KMS-11 (cell line): ENCODE measurements around the gene LIMS4.
"Not testable (repeated sequence)": the region's sequence is repeated elsewhere in the genome, so short reads cannot be mapped to it uniquely, and the experiment has no call there.

Experiments used
- H2AFZ ChIP-seq: fragments of 200-600 bp; sonication (generic); 2 replicates; pipeline ENCODE4 v1.6.1; 2016; ENCODE audit warnings: antibody characterized with exemption, mixed run types, low read depth
- H3K27ac ChIP-seq: fragments of 200-600 bp; sonication (generic); 2 replicates; pipeline ENCODE4 v1.6.1; 2016; ENCODE audit warnings: mild to moderate bottlenecking, mixed run types
- H3K27me3 ChIP-seq: fragments of 200-600 bp; sonication (generic); 2 replicates; pipeline ENCODE4 v1.6.1; 2017; ENCODE audit warnings: mild to moderate bottlenecking, low read depth, mixed run types, moderate library complexity; ENCODE audit not compliant: insufficient read depth
- H3K36me3 ChIP-seq: fragments of 200-600 bp; sonication (generic); 2 replicates; pipeline ENCODE4 v1.6.1; 2017; ENCODE audit warnings: mild to moderate bottlenecking, mixed run types; ENCODE audit not compliant: insufficient read depth
- H3K4me1 ChIP-seq: fragments of 200-600 bp; sonication (generic); 2 replicates; pipeline ENCODE4 v1.6.1; 2016; ENCODE audit warnings: mild to moderate bottlenecking, low read depth, mixed run types; ENCODE audit not compliant: poor library complexity, severe bottlenecking
- H3K4me2 ChIP-seq: fragments of 200-600 bp; sonication (generic); 2 replicates; pipeline ENCODE4 v1.7.0; 2016; ENCODE audit warnings: mild to moderate bottlenecking, mixed run types
- H3K4me3 ChIP-seq: fragments of 200-600 bp; sonication (generic); IDR thresholded peaks from 2 replicates; pipeline ENCODE4 v1.6.1; 2017; ENCODE audit warnings: low read depth, low read length, mixed read lengths; ENCODE audit not compliant: insufficient read depth
- H3K79me2 ChIP-seq: fragments of 200-600 bp; sonication (generic); 2 replicates; pipeline ENCODE4 v1.6.1; 2016; ENCODE audit warnings: low read depth, mixed run types; ENCODE audit not compliant: insufficient read depth
- H3K9ac ChIP-seq: fragments of 200-600 bp; sonication (generic); 2 replicates; pipeline ENCODE4 v1.6.1; 2016; ENCODE audit warnings: mild to moderate bottlenecking, mixed run types
- H4K20me1 ChIP-seq: fragments of 200-600 bp; sonication (generic); 2 replicates; pipeline ENCODE4 v1.6.1; 2016; ENCODE audit warnings: mild to moderate bottlenecking, mixed run types; ENCODE audit not compliant: insufficient read depth

LIMS4 gene

GRCh38 chr2:110420641-110421354 is 51.8 kb downstream of the LIMS4 start:
- H3K27ac ChIP-seq, H3K36me3 ChIP-seq, H3K4me1 ChIP-seq, H3K4me2 ChIP-seq, H4K20me1 ChIP-seq, H2AFZ ChIP-seq, H3K27me3 ChIP-seq, H3K4me3 ChIP-seq, H3K79me2 ChIP-seq, H3K9ac ChIP-seq: not testable (repeated sequence)

- not testable (repeated sequence) for H2AFZ ChIP-seq
Measured at GRCh38 chr2:110407142-110407541, 65.5 kb downstream of the LIMS4 start.

GRCh38 chr2:110404988-110405387 is 67.6 kb downstream of the LIMS4 start:
- not testable (repeated sequence) for H3K9ac ChIP-seq, H3K36me3 ChIP-seq, H3K4me3 ChIP-seq, H3K4me1 ChIP-seq, H3K27ac ChIP-seq, H2AFZ ChIP-seq, H3K4me2 ChIP-seq, H3K27me3 ChIP-seq, H4K20me1 ChIP-seq, H3K79me2 ChIP-seq

More at GRCh38 chr2:110407142-110407541, 65.5 kb downstream of the LIMS4 start:
- not testable (repeated sequence) for H3K4me1 ChIP-seq, H3K4me2 ChIP-seq, H3K27me3 ChIP-seq, H3K4me3 ChIP-seq, H3K79me2 ChIP-seq, H3K27ac ChIP-seq, H3K36me3 ChIP-seq, H4K20me1 ChIP-seq, H3K9ac ChIP-seq

GRCh38 chr2:110404246-110404645 is 68.4 kb downstream of the LIMS4 start:
- H3K4me1 ChIP-seq, H3K27ac ChIP-seq, H4K20me1 ChIP-seq, H3K27me3 ChIP-seq, H3K79me2 ChIP-seq, H3K9ac ChIP-seq, H2AFZ ChIP-seq, H3K4me2 ChIP-seq, H3K4me3 ChIP-seq, H3K36me3 ChIP-seq: not testable (repeated sequence)

- not testable (repeated sequence) for H3K9ac ChIP-seq, H3K36me3 ChIP-seq, H2AFZ ChIP-seq, H3K4me1 ChIP-seq, H3K27ac ChIP-seq, H3K4me2 ChIP-seq, H3K27me3 ChIP-seq, H3K4me3 ChIP-seq, H4K20me1 ChIP-seq, H3K79me2 ChIP-seq
Measured at GRCh38 chr2:110401001-110401618, 71.5 kb downstream of the LIMS4 start.

- not testable (repeated sequence) for H3K4me2 ChIP-seq, H3K4me3 ChIP-seq, H3K9ac ChIP-seq, H3K36me3 ChIP-seq, H3K27me3 ChIP-seq, H2AFZ ChIP-seq, H3K27ac ChIP-seq, H3K79me2 ChIP-seq, H4K20me1 ChIP-seq, H3K4me1 ChIP-seq
Measured at GRCh38 chr2:110399378-110399777, 73.2 kb downstream of the LIMS4 start.

- H3K4me2 ChIP-seq, H3K79me2 ChIP-seq, H2AFZ ChIP-seq, H3K9ac ChIP-seq, H3K27ac ChIP-seq, H4K20me1 ChIP-seq, H3K4me3 ChIP-seq, H3K36me3 ChIP-seq, H3K4me1 ChIP-seq, H3K27me3 ChIP-seq: not testable (repeated sequence)
Measured at GRCh38 chr2:110395990-110396389, 76.6 kb downstream of the LIMS4 start.
